HCT116 (cell line): Measurements from ENCODE around the gene DZIP1L. TPM values are rescaled to one million over a fixed set of nuclear protein-coding genes. Genes with fewer than 3 reads are reported as not detected.

Source experiments
- ATAC-seq: fragments of 200-7000 bp; cut with Tn5 transposase; 2 replicates; pipeline ENCODE4 v1.9.1; 2020; ENCODE audit warnings: mild to moderate bottlenecking, moderate library complexity
- BruUV-seq: library from RNA; stranded (reverse); fragments of 400-500 nt; replicated peaks from 2 replicates; lab custom pipeline; 2021; lab: Mats Ljungman, UMichigan
- CTCF ChIA-PET: fragments of 300-600 bp; sonication (Branson Sonifier 250); formaldehyde crosslinking; loops from one replicate; lab custom pipeline; 2021; ENCODE audit warnings: antibody characterized with exemption; lab: Charles Lee
- POLR2A ChIA-PET: fragments of 300-600, 350-600 bp; sonication (Branson Sonifier 250); formaldehyde crosslinking; loops from one replicate; lab custom pipeline; 2021; ENCODE audit warnings: antibody characterized with exemption; lab: Charles Lee
- RAD21 ChIA-PET, 2 experiments: fragments of 300-600 bp; sonication (Branson Sonifier 250); formaldehyde crosslinking; loops; one replicate each; lab custom pipeline; 2023; ENCODE audit warnings: low total read pairs in 2 of 2; ENCODE audit not compliant: uncharacterized antibody in 2 of 2, unreplicated experiment in 2 of 2, low non-redundant PET in 1 of 2; lab: Charles Lee
- DNase-seq: peaks from one replicate; pipeline ENCODE4 v3.0.0-alpha.2; 2010; ENCODE audit warnings: low read depth, low spot score
- H2AFZ ChIP-seq: fragments of 200-600 bp; shearing (Covaris generic), sonication (generic); 2 replicates; pipeline ENCODE4 v1.6.1; 2017; ENCODE audit warnings: low read depth, mixed run types, mixed read lengths, antibody characterized with exemption, low read length; ENCODE audit not compliant: poor library complexity, severe bottlenecking
- H3K27ac ChIP-seq: 2 replicates; pipeline ENCODE4 v1.5.1; 2012; ENCODE audit warnings: low read depth, low read length
- H3K27me3 ChIP-seq: fragments of 200-600 bp; sonication (generic); 2 replicates; pipeline ENCODE4 v1.6.1; 2016; ENCODE audit warnings: mixed run types, low read length, mixed read lengths; ENCODE audit not compliant: insufficient read depth
- H3K36me3 ChIP-seq, 2 experiments: fragments of 200-500 bp in 1 of 2; fragments of 200-600 bp in 1 of 2; sonication (Bioruptor generic) in 1 of 2; sonication (generic) in 1 of 2; 2 replicates each; pipeline versions ENCODE4 v1.5.1 to v1.6.1; 2014 to 2016; ENCODE audit warnings: low read length in 2 of 2, inconsistent platforms in 1 of 2, mixed read lengths in 1 of 2, mixed run types in 1 of 2; ENCODE audit not compliant: insufficient read depth in 2 of 2, control insufficient read depth in 1 of 2
- H3K4me1 ChIP-seq, 2 experiments: fragments of 200-600 bp in 1 of 2; sonication (generic) in 1 of 2; 2 replicates each; pipeline versions ENCODE4 v1.5.1 to v1.6.1; 2012 to 2017; ENCODE audit warnings: low read length in 2 of 2, inconsistent platforms in 1 of 2, mild to moderate bottlenecking in 1 of 2, mixed read lengths in 1 of 2, mixed run types in 1 of 2, moderate library complexity in 1 of 2; ENCODE audit not compliant: insufficient read depth in 2 of 2, control insufficient read depth in 1 of 2
- H3K4me2 ChIP-seq: fragments of 200-600 bp; sonication (generic); 2 replicates; pipeline ENCODE4 v1.6.1; 2017; ENCODE audit warnings: mixed run types, low read length, mixed read lengths
- H3K4me3 ChIP-seq, 2 experiments: fragments of 200-600 bp in 1 of 2; sonication (generic) in 1 of 2; replicated peaks in 1 of 2; 2 replicates each; pipeline ENCODE4 v1.5.1; 2011 to 2016; ENCODE audit warnings: low read length in 2 of 2, control low read depth in 1 of 2, low read depth in 1 of 2, mild to moderate bottlenecking in 1 of 2, mixed read lengths in 1 of 2, mixed run types in 1 of 2
- H3K79me2 ChIP-seq: fragments of 200-600 bp; sonication (generic); 2 replicates; pipeline ENCODE4 v1.6.1; 2017; ENCODE audit warnings: mild to moderate bottlenecking, mixed run types, low read length, moderate library complexity, mixed read lengths; ENCODE audit not compliant: insufficient read depth
- H3K9ac ChIP-seq: fragments of 200-600 bp; sonication (generic); 2 replicates; pipeline ENCODE4 v1.6.1; 2016; ENCODE audit warnings: low read length, mixed read lengths
- H3K9me2 ChIP-seq: fragments of 200-600 bp; sonication (generic), shearing (Covaris generic); 2 replicates; pipeline ENCODE4 v1.6.1; 2017; ENCODE audit warnings: mixed run types, mild to moderate bottlenecking, moderate library complexity; ENCODE audit not compliant: insufficient read depth
- H3K9me3 ChIP-seq, 2 experiments: fragments of 200-500 bp in 1 of 2; fragments of 200-600 bp in 1 of 2; sonication (Bioruptor generic) in 1 of 2; sonication (generic) in 1 of 2; 2 replicates each; pipeline ENCODE4 v1.6.1; 2014 to 2017; ENCODE audit warnings: low read length in 2 of 2, mixed read lengths in 2 of 2, inconsistent platforms in 1 of 2, low read depth in 1 of 2, mild to moderate bottlenecking in 1 of 2, mixed run types in 1 of 2, moderate library complexity in 1 of 2; ENCODE audit not compliant: control insufficient read depth in 1 of 2, insufficient read depth in 1 of 2
- H4K20me1 ChIP-seq: fragments of 200-600 bp; sonication (generic), shearing (Covaris generic); 2 replicates; pipeline ENCODE4 v1.6.1; 2017; ENCODE audit warnings: mixed run types, mild to moderate bottlenecking, moderate library complexity; ENCODE audit not compliant: insufficient read depth
- CBX3 ChIP-seq: IDR thresholded peaks from 2 replicates; pipeline ENCODE4 v1.6.1; 2012; ENCODE audit warnings: low read depth
- CEBPB ChIP-seq: IDR thresholded peaks from 2 replicates; pipeline ENCODE4 v1.6.1; 2012; ENCODE audit warnings: low read depth
- EGR1 ChIP-seq: IDR thresholded peaks from 2 replicates; pipeline ENCODE4 v1.6.1; 2012; ENCODE audit warnings: low read depth
- ELF1 ChIP-seq: IDR thresholded peaks from 2 replicates; pipeline ENCODE4 v1.6.1; 2012; ENCODE audit warnings: low read depth, borderline replicate concordance
- EZH2 ChIP-seq: fragments of 200-600 bp; sonication (generic); IDR thresholded peaks from 2 replicates; pipeline ENCODE4 v1.6.1; 2017; ENCODE audit warnings: antibody characterized with exemption, mixed run types
- JUND ChIP-seq: IDR thresholded peaks from 2 replicates; pipeline ENCODE4 v1.6.1; 2012
- MAX ChIP-seq: IDR thresholded peaks from 2 replicates; pipeline ENCODE4 v1.6.1; 2012
- POLR2A ChIP-seq: IDR thresholded peaks from 2 replicates; pipeline ENCODE4 v1.7.0; 2011; ENCODE audit warnings: borderline replicate concordance; ENCODE audit not compliant: insufficient read depth, insufficient read length; ENCODE audit errors: extremely low read depth
- POLR2AphosphoS5 ChIP-seq: IDR thresholded peaks from 2 replicates; pipeline ENCODE4 v1.6.1; 2011; ENCODE audit warnings: mild to moderate bottlenecking, low read depth, low read length, moderate library complexity
- RAD21 ChIP-seq: IDR thresholded peaks from 2 replicates; pipeline ENCODE4 v1.6.1; 2012; ENCODE audit warnings: low read depth, mild to moderate bottlenecking
- SIN3A ChIP-seq: IDR thresholded peaks from 2 replicates; pipeline ENCODE4 v1.6.1; 2012; ENCODE audit warnings: low read depth
- SRF ChIP-seq: IDR thresholded peaks from 2 replicates; pipeline ENCODE4 v1.6.1; 2012; ENCODE audit warnings: low read depth
- TCF7L2 ChIP-seq: IDR thresholded peaks from 2 replicates; pipeline ENCODE4 v1.7.0; 2011; ENCODE audit warnings: borderline replicate concordance, inconsistent platforms; ENCODE audit not compliant: insufficient read depth, insufficient read length; ENCODE audit errors: extremely low read depth
- YY1 ChIP-seq: IDR thresholded peaks from 2 replicates; pipeline ENCODE4 v1.6.1; 2011; ENCODE audit warnings: low read length, low read depth, moderate library complexity, mild to moderate bottlenecking; ENCODE audit not compliant: insufficient replicate concordance; ENCODE audit errors: extremely low read depth
- ZFX ChIP-seq: fragments of 450-650 bp; IDR thresholded peaks from 2 replicates; pipeline ENCODE4 v1.6.1; 2017
- ZNF274 ChIP-seq: fragments of 200-500 bp; sonication (Bioruptor generic); IDR thresholded peaks from 2 replicates; pipeline ENCODE4 v1.6.1; 2014; ENCODE audit warnings: mild to moderate bottlenecking, low read depth, low read length, inconsistent platforms
- intact Hi-C: fragments of 100-400 bp; cut with micrococcal nuclease; formaldehyde crosslinking; loops from 2 replicates; pipeline ENCODE4 v1.10.0; 2022
- total RNA-seq: library from RNA; stranded (reverse); gene quantifications from one replicate; pipeline ENCODE4 v1.2.1, GENCODE V29; 2021; ENCODE audit not compliant: unreplicated experiment
- TF ChIP-seq, protein P1 (sequence below): IDR thresholded peaks from 2 replicates; pipeline ENCODE4 v1.6.1; 2012

DZIP1L gene
- total RNA-seq, 1 experiment from 2014 or later, result 9.6 TPM

- no peak overlapping the region for H3K27ac ChIP-seq
- H3K36me3 ChIP-seq, result no peaks in the 10 kb centered on the region
- BruUV-seq, result no TSS peak
- H3K27me3 ChIP-seq, result no peaks in the 10 kb centered on the region
- POLR2A ChIA-PET, result no interaction called here
- no peak for ATAC-seq
- no peak overlapping the region for H2AFZ ChIP-seq
- H3K4me2 ChIP-seq, result no peak overlapping the region
- H3K79me2 ChIP-seq, result no peaks in the 10 kb centered on the region
- H3K4me3 ChIP-seq, result no peak overlapping the region
- H3K4me1 ChIP-seq, result peaks cover 0 to 8% of the 10 kb centered on the region in 2 experiments; a peak in 2 of 4 replicates
- no peaks in the 10 kb centered on the region for H3K9me3 ChIP-seq
- TF ChIP-seq SIN3A (no peak), EZH2 (no peak), JUND (no peak), POLR2A (no peak), SRF (no peak), ZNF274 (no peak), TCF7L2 (no peak), CEBPB (no peak), ZFX (no peak), YY1 (no peak), RAD21 (no peak), ELF1 (no peak), CBX3 (no peak), POLR2AphosphoS5 (no peak), EGR1 (no peak), MAX (no peak)
- TF ChIP-seq, protein P1, sequence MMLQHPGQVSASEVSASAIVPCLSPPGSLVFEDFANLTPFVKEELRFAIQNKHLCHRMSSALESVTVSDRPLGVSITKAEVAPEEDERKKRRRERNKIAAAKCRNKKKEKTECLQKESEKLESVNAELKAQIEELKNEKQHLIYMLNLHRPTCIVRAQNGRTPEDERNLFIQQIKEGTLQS, result no peak
- H3K9me2 ChIP-seq, result no peaks in the 10 kb centered on the region
- DNase-seq, result no peak
- no peaks in the 10 kb centered on the region for H4K20me1 ChIP-seq
- intact Hi-C loops, result no loop called here
- no peak overlapping the region for H3K9ac ChIP-seq
- CTCF ChIA-PET, result no interaction called here
- RAD21 ChIA-PET, result no interaction called here
These were observed 69.3 kb downstream of the DZIP1L start for GRCh38 chr3:138046085-138046484.
